ENCODE measurements around the gene CPEB3. TPM values are rescaled to one million over a fixed set of nuclear protein-coding genes. Genes with fewer than 3 reads are reported as not detected.

CPEB3 gene
- total RNA-seq, 1 donor from 2014 or later = 6.9 TPM

DNA sequence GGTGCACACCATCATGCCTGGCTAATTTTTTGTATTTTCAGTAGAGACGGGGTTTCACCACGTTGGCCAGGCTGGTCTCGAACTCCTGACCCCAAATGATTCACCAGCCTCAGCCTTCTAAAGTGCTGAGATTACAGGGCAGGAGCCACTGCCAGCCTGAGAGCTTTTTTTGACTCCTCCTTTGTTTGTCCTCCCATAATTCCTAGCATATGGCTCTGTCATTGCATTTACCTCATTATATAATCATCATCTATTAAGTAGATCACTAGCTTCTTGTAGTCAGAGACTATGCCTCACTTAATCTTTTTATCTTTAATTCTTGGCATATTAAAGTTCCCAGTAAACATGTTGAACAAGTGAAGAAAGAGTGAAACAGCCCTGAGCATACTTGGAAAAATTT lies 82.1 kb downstream of the CPEB3 start:
- Histone ChIP-seq H3K36me3 (peaks cover 6% of the 10 kb centered on the region), H3K27ac (no peak overlapping the region), H3K9me3 (no peaks in the 10 kb centered on the region), H3K4me1 (peaks cover 31% of the 10 kb centered on the region), H3K4me3 (no peak overlapping the region), H3K27me3 (ENCODE audit: low read depth) (no peaks in the 10 kb centered on the region)
- ATAC-seq = peak in 1 of 2 donors; percentile 31
- DNase-seq = no peak
- TF ChIP-seq, protein P1, sequence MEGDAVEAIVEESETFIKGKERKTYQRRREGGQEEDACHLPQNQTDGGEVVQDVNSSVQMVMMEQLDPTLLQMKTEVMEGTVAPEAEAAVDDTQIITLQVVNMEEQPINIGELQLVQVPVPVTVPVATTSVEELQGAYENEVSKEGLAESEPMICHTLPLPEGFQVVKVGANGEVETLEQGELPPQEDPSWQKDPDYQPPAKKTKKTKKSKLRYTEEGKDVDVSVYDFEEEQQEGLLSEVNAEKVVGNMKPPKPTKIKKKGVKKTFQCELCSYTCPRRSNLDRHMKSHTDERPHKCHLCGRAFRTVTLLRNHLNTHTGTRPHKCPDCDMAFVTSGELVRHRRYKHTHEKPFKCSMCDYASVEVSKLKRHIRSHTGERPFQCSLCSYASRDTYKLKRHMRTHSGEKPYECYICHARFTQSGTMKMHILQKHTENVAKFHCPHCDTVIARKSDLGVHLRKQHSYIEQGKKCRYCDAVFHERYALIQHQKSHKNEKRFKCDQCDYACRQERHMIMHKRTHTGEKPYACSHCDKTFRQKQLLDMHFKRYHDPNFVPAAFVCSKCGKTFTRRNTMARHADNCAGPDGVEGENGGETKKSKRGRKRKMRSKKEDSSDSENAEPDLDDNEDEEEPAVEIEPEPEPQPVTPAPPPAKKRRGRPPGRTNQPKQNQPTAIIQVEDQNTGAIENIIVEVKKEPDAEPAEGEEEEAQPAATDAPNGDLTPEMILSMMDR (IDR thresholded peaks at IDR 0.05) = no peak
- intact Hi-C loops (cut with DNase I) = no loop called here

DNA sequence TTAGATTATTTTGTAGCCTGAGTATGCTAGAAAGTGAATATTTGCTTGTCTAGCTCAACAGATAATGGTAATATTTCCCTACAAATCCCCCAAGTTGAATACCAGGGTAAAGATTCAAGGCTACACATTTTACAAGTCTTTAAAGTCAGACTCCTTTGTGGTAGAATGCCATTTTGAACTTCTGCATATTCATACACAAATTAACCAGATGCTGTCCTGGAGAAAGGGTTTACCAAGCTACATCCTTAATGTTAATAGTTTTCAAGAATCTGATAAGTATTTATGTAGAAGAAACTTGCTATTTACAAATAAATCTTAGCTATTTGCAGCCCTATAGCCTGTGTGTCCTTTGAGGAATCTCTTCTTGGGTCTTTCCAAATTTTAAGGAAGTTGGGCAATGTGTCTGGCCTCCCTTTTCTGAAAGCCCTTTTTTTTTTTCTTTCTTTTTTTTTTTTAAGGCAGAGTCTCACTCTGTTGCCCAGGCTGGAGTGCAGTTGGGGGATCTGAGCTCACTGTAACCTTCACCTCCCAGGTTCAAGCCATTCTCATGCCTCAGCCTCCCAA lies 82.6 kb downstream of the CPEB3 start:
- Histone ChIP-seq H3K27ac (no peak overlapping the region), H3K4me1 (peaks cover 31% of the 10 kb centered on the region), H3K4me3 (no peak overlapping the region), H3K36me3 (peaks cover 6% of the 10 kb centered on the region), H3K27me3 (ENCODE audit: low read depth) (no peaks in the 10 kb centered on the region), H3K9me3 (no peaks in the 10 kb centered on the region)
- ATAC-seq = peak in 1 of 2 donors; percentile 27
- DNase-seq = no peak
- intact Hi-C loops (cut with DNase I) = no loop called here
- TF ChIP-seq, protein P1 (IDR thresholded peaks at IDR 0.05) = no peak

DNA sequence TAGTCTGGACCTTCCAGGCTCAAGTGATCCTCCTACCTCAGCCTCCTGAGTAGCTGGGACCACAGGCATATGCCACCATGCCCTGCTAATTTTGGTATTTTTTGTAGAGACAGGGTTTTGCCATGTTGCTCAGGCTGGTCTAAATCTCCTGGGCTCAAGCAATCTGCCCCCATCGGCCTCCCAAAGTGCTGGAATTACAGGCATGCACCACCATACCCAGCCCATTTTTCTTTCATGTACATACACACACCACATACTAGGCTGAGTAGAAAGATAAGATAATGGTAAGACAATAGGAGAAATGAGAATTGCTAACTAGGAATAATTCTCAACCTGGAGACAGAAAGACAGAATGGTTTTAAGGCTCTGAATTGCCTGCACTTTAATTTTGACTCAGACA lies 83.8 kb downstream of the CPEB3 start:
- DNase-seq (no peak), ATAC-seq (no peak)
- H3K36me3 ChIP-seq = peaks cover 6% of the 10 kb centered on the region
- H3K27ac ChIP-seq = no peak overlapping the region
- TF ChIP-seq, protein P1 (IDR thresholded peaks at IDR 0.05) = no peak
- H3K4me1 ChIP-seq = peaks cover 31% of the 10 kb centered on the region
- H3K9me3 ChIP-seq = no peaks in the 10 kb centered on the region
- H3K4me3 ChIP-seq = no peak overlapping the region
- intact Hi-C loops (cut with DNase I) = no loop called here
- H3K27me3 ChIP-seq (ENCODE audit: low read depth) = no peaks in the 10 kb centered on the region

DNA sequence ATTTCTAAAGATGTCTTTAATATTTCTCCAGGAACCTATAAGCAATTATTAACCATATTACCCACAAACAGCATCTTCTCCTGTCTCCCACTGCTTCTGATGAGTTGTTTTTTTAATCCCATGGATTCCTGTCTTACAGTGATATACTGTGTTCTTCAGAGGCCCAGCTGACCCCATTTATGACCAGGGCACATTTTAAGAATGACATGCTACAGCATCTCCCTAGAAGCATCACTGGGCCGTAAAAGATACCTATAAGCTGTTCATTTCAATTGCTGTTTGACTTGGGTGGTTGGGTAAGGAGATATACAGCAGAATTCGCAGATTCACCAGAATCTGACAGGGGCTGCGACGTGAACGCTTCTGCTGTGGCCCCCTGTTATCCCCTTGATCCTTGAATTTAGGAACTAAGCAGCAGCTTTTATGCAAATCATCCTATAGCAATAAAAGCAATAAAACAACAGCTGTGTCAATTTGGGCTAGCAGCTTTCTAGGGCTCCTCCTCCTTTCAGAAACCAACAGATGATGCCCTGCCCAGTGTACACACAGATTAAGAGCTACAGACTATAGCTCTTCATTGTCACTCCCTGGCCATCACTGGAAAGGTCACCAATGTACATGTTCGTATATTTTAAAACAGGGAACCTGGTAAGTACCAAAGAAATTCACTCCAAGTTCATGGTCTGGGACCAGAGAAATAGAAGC lies 86.8 kb downstream of the CPEB3 start:
- Histone ChIP-seq H3K9me3 (no peaks in the 10 kb centered on the region), H3K36me3 (peaks cover 6% of the 10 kb centered on the region), H3K27ac (no peak overlapping the region), H3K4me3 (no peak overlapping the region), H3K27me3 (ENCODE audit: low read depth) (no peaks in the 10 kb centered on the region), H3K4me1 (peaks cover 16% of the 10 kb centered on the region)
- intact Hi-C loops (cut with DNase I) = no loop called here
- TF ChIP-seq, protein P1 (IDR thresholded peaks at IDR 0.05) = no peak
- ATAC-seq = no peak
- DNase-seq = no peak

DNA sequence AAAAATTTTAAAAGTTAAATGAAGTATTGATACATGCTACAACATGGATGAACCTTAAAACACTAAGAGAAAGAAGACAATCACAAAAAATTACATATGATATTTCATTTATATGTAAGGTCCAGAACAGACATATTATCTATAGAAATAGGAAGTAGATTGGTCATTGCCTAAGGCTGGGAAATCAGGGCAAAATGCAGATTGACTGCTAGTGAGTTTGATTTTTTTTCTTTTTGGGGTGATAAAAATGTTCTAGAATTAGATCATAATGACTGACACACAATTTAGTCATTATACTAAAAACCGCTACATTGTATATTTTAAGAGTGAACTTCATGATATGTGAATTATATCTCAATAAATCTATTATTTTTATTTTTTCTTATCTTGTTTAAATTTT lies 88.3 kb downstream of the CPEB3 start:
- H3K4me3 ChIP-seq = no peak overlapping the region
- TF ChIP-seq, protein P1 (IDR thresholded peaks at IDR 0.05) = no peak
- DNase-seq = no peak
- H3K9me3 ChIP-seq = no peaks in the 10 kb centered on the region
- peaks cover 6% of the 10 kb centered on the region for H3K36me3 ChIP-seq
- H3K27me3 ChIP-seq (ENCODE audit: low read depth) = no peaks in the 10 kb centered on the region
- intact Hi-C loops (cut with DNase I) = no loop called here
- no peak for ATAC-seq
- no peak overlapping the region for H3K27ac ChIP-seq
- peaks cover 4% of the 10 kb centered on the region for H3K4me1 ChIP-seq

Data from lower lobe of right lung (tissue), 2 donors.